Loucy (cell line): ENCODE measurements around the gene CAPN11.

Source experiments
- H2AFZ ChIP-seq: fragments of 200-600 bp; sonication (generic); 2 replicates; pipeline ENCODE4 v1.6.0; 2016; ENCODE audit warnings: antibody characterized with exemption, mild to moderate bottlenecking, low read length, moderate library complexity
- H3F3A ChIP-seq: fragments of 200-600 bp; 2 replicates; pipeline ENCODE4 v1.6.0; 2016; ENCODE audit warnings: antibody characterized with exemption, low read depth, mild to moderate bottlenecking
- H3K27me3 ChIP-seq: fragments of 200-600 bp; sonication (generic); 2 replicates; pipeline ENCODE4 v1.6.1; 2014; ENCODE audit warnings: low read length, mild to moderate bottlenecking; ENCODE audit not compliant: insufficient read depth, poor library complexity, severe bottlenecking
- H3K36me3 ChIP-seq: fragments of 200-600 bp; sonication (generic); 2 replicates; pipeline ENCODE4 v1.6.1; 2016; ENCODE audit warnings: low read length; ENCODE audit not compliant: insufficient read depth
- H3K4me1 ChIP-seq: fragments of 200-600 bp; sonication (generic); 2 replicates; pipeline ENCODE4 v1.5.1; 2014; ENCODE audit warnings: low read length, mild to moderate bottlenecking; ENCODE audit not compliant: insufficient read depth, poor library complexity, severe bottlenecking
- H3K4me2 ChIP-seq: fragments of 200-600 bp; sonication (generic); 2 replicates; pipeline ENCODE4 v1.6.0; 2014; ENCODE audit warnings: antibody characterized with exemption, low read length, low read depth, mild to moderate bottlenecking; ENCODE audit not compliant: poor library complexity, severe bottlenecking
- H3K4me3 ChIP-seq: fragments of 200-600 bp; sonication (generic); 2 replicates; pipeline ENCODE4 v1.5.1; 2014; ENCODE audit warnings: low read length, mild to moderate bottlenecking, mixed read lengths; ENCODE audit not compliant: poor library complexity, severe bottlenecking
- H3K79me2 ChIP-seq: fragments of 200-600 bp; sonication (generic); 2 replicates; pipeline ENCODE4 v1.6.1; 2014; ENCODE audit warnings: low read length; ENCODE audit not compliant: insufficient read depth
- H3K9ac ChIP-seq: fragments of 200-600 bp; sonication (generic); 2 replicates; pipeline ENCODE4 v1.6.0; 2014; ENCODE audit warnings: mild to moderate bottlenecking, low read depth, low read length, moderate library complexity; ENCODE audit not compliant: poor library complexity, severe bottlenecking
- H3K9me2 ChIP-seq: fragments of 200-600 bp; sonication (generic); replicated peaks from 2 replicates; pipeline ENCODE4 v1.6.1; 2016; ENCODE audit warnings: low read depth, low read length, mixed read lengths
- H3K9me3 ChIP-seq: fragments of 200-600 bp; sonication (generic); 2 replicates; pipeline ENCODE4 v1.6.1; 2014; ENCODE audit warnings: mild to moderate bottlenecking, antibody characterized with exemption, low read length, low read depth; ENCODE audit not compliant: insufficient read depth
- H4K20me1 ChIP-seq: fragments of 200-600 bp; sonication (generic); 2 replicates; pipeline ENCODE4 v1.6.0; 2014; ENCODE audit warnings: antibody characterized with exemption, low read length, mild to moderate bottlenecking; ENCODE audit not compliant: insufficient read depth, poor library complexity, severe bottlenecking
- EZH2phosphoT487 ChIP-seq: fragments of 200-600 bp; IDR thresholded peaks from 2 replicates; pipeline ENCODE4 v1.6.1; 2018; ENCODE audit warnings: antibody characterized with exemption, mild to moderate bottlenecking, moderate library complexity, borderline replicate concordance
- TF ChIP-seq, protein P1 (sequence below): fragments of 200-600 bp; sonication (generic); conservative IDR thresholded peaks from 2 replicates; pipeline ENCODE4 v1.5.1; 2014; ENCODE audit warnings: mild to moderate bottlenecking, antibody characterized with exemption, low read length

CAPN11 gene

GRCh38 chr6:44110966-44111365, 47.7 kb upstream of the CAPN11 start:
- Histone ChIP-seq H3K9me2 (no peaks in the 10 kb centered on the region), H2AFZ (no peak overlapping the region), H3K79me2 (peaks cover 4% of the 10 kb centered on the region; the same call in 1 of the 2 replicates), H3K9ac (no peak overlapping the region), H3K4me1 (no peaks in the 10 kb centered on the region), H3F3A (no peaks in the 10 kb centered on the region), H3K36me3 (peaks cover 71% of the 10 kb centered on the region; the same call in 1 of the 2 replicates), H3K4me2 (no peak overlapping the region), H3K9me3 (no peaks in the 10 kb centered on the region), H4K20me1 (peaks cover 10% of the 10 kb centered on the region), H3K27me3 (no peaks in the 10 kb centered on the region), H3K4me3 (no peak overlapping the region)
- TF ChIP-seq, protein P1, sequence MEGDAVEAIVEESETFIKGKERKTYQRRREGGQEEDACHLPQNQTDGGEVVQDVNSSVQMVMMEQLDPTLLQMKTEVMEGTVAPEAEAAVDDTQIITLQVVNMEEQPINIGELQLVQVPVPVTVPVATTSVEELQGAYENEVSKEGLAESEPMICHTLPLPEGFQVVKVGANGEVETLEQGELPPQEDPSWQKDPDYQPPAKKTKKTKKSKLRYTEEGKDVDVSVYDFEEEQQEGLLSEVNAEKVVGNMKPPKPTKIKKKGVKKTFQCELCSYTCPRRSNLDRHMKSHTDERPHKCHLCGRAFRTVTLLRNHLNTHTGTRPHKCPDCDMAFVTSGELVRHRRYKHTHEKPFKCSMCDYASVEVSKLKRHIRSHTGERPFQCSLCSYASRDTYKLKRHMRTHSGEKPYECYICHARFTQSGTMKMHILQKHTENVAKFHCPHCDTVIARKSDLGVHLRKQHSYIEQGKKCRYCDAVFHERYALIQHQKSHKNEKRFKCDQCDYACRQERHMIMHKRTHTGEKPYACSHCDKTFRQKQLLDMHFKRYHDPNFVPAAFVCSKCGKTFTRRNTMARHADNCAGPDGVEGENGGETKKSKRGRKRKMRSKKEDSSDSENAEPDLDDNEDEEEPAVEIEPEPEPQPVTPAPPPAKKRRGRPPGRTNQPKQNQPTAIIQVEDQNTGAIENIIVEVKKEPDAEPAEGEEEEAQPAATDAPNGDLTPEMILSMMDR, result no peak
- TF ChIP-seq EZH2phosphoT487, result no peak

DNA sequence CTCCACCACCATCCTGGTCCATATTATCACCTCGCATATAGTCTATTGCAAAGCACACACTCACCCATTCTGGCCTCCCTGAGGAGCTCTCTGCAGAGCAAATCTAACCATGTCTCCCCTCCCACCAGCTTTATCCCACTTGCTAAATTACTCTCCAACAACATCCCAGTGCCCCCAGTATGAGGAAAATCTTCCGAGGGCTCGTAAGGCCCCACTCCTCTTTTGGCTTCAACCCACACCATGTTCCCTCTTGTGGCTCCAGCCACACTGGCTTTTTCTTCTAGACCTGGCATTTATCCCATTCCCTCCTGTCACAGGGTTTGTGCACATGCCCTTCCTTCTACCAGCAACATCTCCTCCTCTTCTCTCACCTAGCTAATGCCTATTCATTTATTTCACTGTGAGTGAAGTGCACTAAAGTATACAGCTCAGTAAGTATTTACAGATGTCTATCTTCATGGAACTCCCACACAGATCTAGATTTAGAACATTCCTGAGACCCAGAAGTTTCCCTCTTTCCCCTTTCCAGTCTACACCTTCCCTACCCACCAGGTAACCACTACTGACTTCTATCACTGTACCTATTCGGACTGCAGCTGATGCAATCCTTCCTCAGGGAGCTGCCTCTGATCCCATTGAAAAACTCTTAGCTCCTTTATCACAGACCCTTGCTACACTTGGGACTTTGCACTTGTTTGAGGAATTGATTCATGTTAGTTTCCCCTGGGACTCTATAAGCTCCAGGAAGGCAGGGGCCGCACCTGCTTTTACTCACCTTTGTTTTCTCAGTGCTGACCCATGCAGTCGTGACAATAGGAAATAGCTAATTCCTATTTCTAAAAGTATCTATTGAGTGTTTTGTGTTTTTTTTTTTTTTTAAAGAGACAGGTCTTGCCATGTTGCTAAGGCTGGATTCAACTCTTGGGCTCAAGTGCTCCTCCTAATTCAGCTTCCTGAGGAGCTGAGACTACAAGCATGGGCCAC, 46.9 kb upstream of the CAPN11 start:
- Histone ChIP-seq H3F3A (no peaks in the 10 kb centered on the region), H3K36me3 (peaks cover 71% of the 10 kb centered on the region; the same call in 1 of the 2 replicates), H4K20me1 (peaks cover 18% of the 10 kb centered on the region), H3K4me2 (no peak overlapping the region), H2AFZ (no peak overlapping the region), H3K9me3 (no peaks in the 10 kb centered on the region), H3K9ac (no peak overlapping the region), H3K4me3 (no peak overlapping the region), H3K79me2 (peaks cover 11% of the 10 kb centered on the region), H3K27me3 (no peaks in the 10 kb centered on the region), H3K4me1 (peaks cover 7% of the 10 kb centered on the region), H3K9me2 (no peaks in the 10 kb centered on the region)
- no peak for TF ChIP-seq EZH2phosphoT487
- TF ChIP-seq, protein P1, result no peak

- Histone ChIP-seq H3K9me2 (no peaks in the 10 kb centered on the region), H3K4me1 (peaks cover 13% of the 10 kb centered on the region), H3K36me3 (peaks cover 65% of the 10 kb centered on the region; the same call in 1 of the 2 replicates), H3F3A (no peaks in the 10 kb centered on the region), H2AFZ (no peak overlapping the region), H3K9me3 (no peaks in the 10 kb centered on the region), H3K4me2 (no peak overlapping the region), H3K4me3 (no peak overlapping the region), H4K20me1 (peaks cover 34% of the 10 kb centered on the region), H3K9ac (no peak overlapping the region), H3K27me3 (no peaks in the 10 kb centered on the region), H3K79me2 (peaks cover 28% of the 10 kb centered on the region)
- TF ChIP-seq EZH2phosphoT487, result no peak
- TF ChIP-seq, protein P1, result 0 out of 2 replicates have a peak, but pooled peaks have one; percentile 35
Measured at GRCh38 chr6:44113414-44113813, 45.2 kb upstream of the CAPN11 start.
